Measurements from ENCODE around the gene AVPR2.

DNA sequence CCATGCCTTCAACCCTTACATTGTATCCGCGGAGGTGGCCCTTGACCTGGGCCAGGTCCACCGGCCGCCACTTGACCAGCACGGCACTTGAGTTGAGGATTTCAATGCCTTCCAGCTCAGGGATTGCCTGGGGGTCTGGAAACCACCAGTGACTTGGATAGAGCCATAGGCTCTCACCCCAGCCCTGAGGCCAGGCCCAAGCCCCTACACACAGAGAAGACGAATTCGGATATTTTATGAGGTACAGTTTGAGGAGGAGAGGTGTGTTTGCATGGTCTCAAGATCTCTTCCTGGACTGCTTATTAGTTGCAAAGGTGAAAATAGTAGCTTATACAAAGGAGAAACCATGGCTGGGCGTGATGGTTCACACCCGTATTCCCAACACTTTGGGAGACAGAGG is 38.8 kb upstream of the AVPR2 start:
- TF ChIP-seq, protein P1, sequence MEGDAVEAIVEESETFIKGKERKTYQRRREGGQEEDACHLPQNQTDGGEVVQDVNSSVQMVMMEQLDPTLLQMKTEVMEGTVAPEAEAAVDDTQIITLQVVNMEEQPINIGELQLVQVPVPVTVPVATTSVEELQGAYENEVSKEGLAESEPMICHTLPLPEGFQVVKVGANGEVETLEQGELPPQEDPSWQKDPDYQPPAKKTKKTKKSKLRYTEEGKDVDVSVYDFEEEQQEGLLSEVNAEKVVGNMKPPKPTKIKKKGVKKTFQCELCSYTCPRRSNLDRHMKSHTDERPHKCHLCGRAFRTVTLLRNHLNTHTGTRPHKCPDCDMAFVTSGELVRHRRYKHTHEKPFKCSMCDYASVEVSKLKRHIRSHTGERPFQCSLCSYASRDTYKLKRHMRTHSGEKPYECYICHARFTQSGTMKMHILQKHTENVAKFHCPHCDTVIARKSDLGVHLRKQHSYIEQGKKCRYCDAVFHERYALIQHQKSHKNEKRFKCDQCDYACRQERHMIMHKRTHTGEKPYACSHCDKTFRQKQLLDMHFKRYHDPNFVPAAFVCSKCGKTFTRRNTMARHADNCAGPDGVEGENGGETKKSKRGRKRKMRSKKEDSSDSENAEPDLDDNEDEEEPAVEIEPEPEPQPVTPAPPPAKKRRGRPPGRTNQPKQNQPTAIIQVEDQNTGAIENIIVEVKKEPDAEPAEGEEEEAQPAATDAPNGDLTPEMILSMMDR (IDR thresholded peaks at IDR 0.05) = no peak
- no peak for TF ChIP-seq POLR2A (IDR thresholded peaks at IDR 0.05)
